ENCODE measurements around the gene CCT5. TPM values are rescaled to one million over a fixed set of nuclear protein-coding genes. Genes with fewer than 3 reads are reported as not detected.
A peak's percentile ranks its signal among the peaks of the same experiment; 100 is the strongest.

CCT5 gene
- total and polyA plus RNA-seq, 10 donors: 76.9 to 150 (median 115) TPM

GRCh38 chr5:10250806-10251276 is 761 bp downstream of the CCT5 start:
- intact Hi-C loops (cut with DNase I; ENCODE audit: low total_unique reads): no loop called here
- no peaks in the 10 kb centered on the region for H3K27me3 ChIP-seq (replicated peaks in 1 of 7)
- H3K4me1 ChIP-seq: peaks cover 12 to 62% (median 45%) of the 10 kb centered on the region in 6 donors
- H3K4me3 ChIP-seq: peak overlapping the region; percentile 82 to 99 (median 97)
- H3K36me3 ChIP-seq: peaks cover 0 to 40% (median 11%) of the 10 kb centered on the region in 6 donors
- peak overlapping the region; percentile 90 to 96 (median 96) for H3K27ac ChIP-seq
- TF ChIP-seq CTCF (IDR thresholded peaks at IDR 0.05 in 8 of 11, conservative IDR thresholded peaks at IDR 0.05 in 3 of 11) (no peak), POLR2AphosphoS5 (IDR thresholded peaks at IDR 0.05) (no peak), POLR2A (IDR thresholded peaks at IDR 0.05) (no peak)
- DNase-seq: no peak
- WGBS, 5 donors: 0 to 1% (median 0%) methylated on average over 21 of the region's 21 CpGs
- H3K9me3 ChIP-seq: no peaks in the 10 kb centered on the region

- TF ChIP-seq CTCF (IDR thresholded peaks at IDR 0.05 in 8 of 11, conservative IDR thresholded peaks at IDR 0.05 in 3 of 11) (no peak), POLR2AphosphoS5 (IDR thresholded peaks at IDR 0.05) (no peak), POLR2A (IDR thresholded peaks at IDR 0.05) (no peak)
- Histone ChIP-seq H3K36me3 (peaks cover 0 to 46% (median 17%) of the 10 kb centered on the region in 6 donors), H3K27me3 (replicated peaks in 1 of 7) (no peaks in the 10 kb centered on the region), H3K27ac (peak overlapping the region in 3 of 8 donors; percentile 94 to 96 (median 95)), H3K4me3 (peak overlapping the region; percentile 82 to 99 (median 97)), H3K4me1 (peaks cover 12 to 62% (median 45%) of the 10 kb centered on the region in 6 donors), H3K9me3 (no peaks in the 10 kb centered on the region)
- no peak for DNase-seq
- intact Hi-C loops (cut with DNase I; ENCODE audit: low total_unique reads): no loop called here
- WGBS, 5 donors: 23 to 40% (median 29%) methylated on average over 7 of the region's 7 CpGs
Observed at GRCh38 chr5:10251405-10251804, 1.3 kb downstream of the CCT5 start.

GRCh38 chr5:10253390-10253789 is 3.3 kb downstream of the CCT5 start:
- H3K27ac ChIP-seq: no peak overlapping the region
- no peaks in the 10 kb centered on the region for H3K27me3 ChIP-seq (replicated peaks in 1 of 7)
- WGBS, 5 donors: 88 to 97% (median 90%) methylated on average over 3 of the region's 3 CpGs
- H3K4me3 ChIP-seq: no peak overlapping the region
- DNase-seq: no peak
- H3K36me3 ChIP-seq: peaks cover 3 to 66% (median 36%) of the 10 kb centered on the region in 6 donors
- intact Hi-C loops (cut with DNase I; ENCODE audit: low total_unique reads): no loop called here
- H3K4me1 ChIP-seq: peaks cover 12 to 53% (median 39%) of the 10 kb centered on the region in 6 donors
- no peak for TF ChIP-seq POLR2AphosphoS5 (IDR thresholded peaks at IDR 0.05)
- no peaks in the 10 kb centered on the region for H3K9me3 ChIP-seq

- H3K27ac ChIP-seq: no peak overlapping the region
- 30 to 73% (median 38%) methylated on average over 2 of the region's 2 CpGs for WGBS, 5 donors
- intact Hi-C loops (cut with DNase I; ENCODE audit: low total_unique reads): no loop called here
- H3K4me3 ChIP-seq: no peak overlapping the region
- DNase-seq: no peak
- TF ChIP-seq POLR2A (IDR thresholded peaks at IDR 0.05) (no peak), CTCF (IDR thresholded peaks at IDR 0.05 in 8 of 11, conservative IDR thresholded peaks at IDR 0.05 in 3 of 11) (no peak), POLR2AphosphoS5 (IDR thresholded peaks at IDR 0.05) (no peak)
- peaks cover 12 to 45% (median 31%) of the 10 kb centered on the region in 6 donors for H3K4me1 ChIP-seq
- peaks cover 9 to 78% (median 48%) of the 10 kb centered on the region in 6 donors for H3K36me3 ChIP-seq
- H3K27me3 ChIP-seq (replicated peaks in 1 of 7): no peaks in the 10 kb centered on the region
- no peaks in the 10 kb centered on the region for H3K9me3 ChIP-seq
Observed at GRCh38 chr5:10254686-10255085, 4.6 kb downstream of the CCT5 start.
